22Rv1 (cell line): ENCODE data around the gene CD14.

ENCODE experiments used
- CTCF ChIP-seq: fragments of 450-650 bp; IDR thresholded peaks from 2 replicates; pipeline ENCODE4 v1.5.1; 2017; ENCODE audit warnings: mild to moderate bottlenecking
- ZFX ChIP-seq: fragments of 450-650 bp; IDR thresholded peaks from 2 replicates; pipeline ENCODE4 v1.6.1; 2017; ENCODE audit warnings: antibody characterized with exemption, borderline replicate concordance

GRCh38 chr5:140637371-140638100, 4.6 kb upstream of the CD14 start:
- TF ChIP-seq CTCF (no peak), ZFX (no peak)
